ENCODE data around the gene MX2.
"Not testable (repeated sequence)": the region's sequence is repeated elsewhere in the genome, so short reads cannot be mapped to it uniquely, and the experiment has no call there.

The MX2 gene

DNA sequence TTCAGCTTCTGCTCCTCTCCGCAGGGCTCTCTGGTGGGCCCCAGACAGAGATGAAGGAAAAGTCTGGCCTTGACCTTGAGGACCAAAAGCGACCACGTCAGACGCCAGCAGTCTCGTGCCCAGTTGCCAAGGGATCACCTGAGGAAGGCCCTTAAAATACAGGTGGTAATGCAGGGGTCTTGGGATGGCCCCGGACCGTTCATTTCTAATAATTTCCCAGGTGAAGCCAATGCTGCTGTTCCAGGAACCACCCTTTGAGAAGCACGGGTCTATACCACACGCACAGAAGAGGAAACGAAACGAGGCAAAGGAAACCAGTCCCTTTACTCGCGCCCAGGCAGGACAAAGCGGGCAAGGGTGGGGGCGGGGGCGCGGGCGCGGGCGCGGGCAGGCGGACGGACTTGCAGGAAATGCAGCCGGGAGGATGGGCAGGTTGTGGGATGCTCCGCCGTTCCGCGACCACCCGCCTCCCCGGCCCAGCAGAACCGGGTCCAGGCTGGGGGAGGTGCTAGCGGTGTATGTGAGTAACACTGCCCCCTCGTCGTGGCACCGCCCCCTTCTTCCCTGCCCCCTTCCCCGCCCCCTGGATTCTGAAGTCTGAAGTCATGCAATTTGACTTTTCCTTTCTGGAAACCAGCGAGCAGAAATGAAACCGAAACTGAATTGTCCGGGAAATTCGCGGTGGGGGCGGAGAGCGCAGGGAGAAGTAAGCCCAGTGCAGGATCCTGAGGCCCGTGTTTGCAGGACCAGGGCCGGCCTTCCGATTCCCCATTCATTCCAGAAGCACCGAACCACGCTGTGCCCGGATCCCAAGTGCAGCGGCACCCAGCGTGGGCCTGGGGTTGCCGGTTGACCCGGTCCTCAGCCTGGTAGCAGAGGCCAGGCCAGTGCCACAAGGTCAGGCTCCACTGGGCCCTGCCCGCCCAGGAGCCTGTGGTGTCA, 58.4 kb downstream of the MX2 start:
- Histone ChIP-seq H3K27ac (peak overlapping the region; percentile 75), H3K27me3 (ENCODE audit: control insufficient read depth, insufficient read depth, low read length) (no peaks in the 10 kb centered on the region), H3K9me3 (ENCODE audit: control insufficient read depth, low read length) (no peaks in the 10 kb centered on the region), H3K4me2 (ENCODE audit: low read length) (peak overlapping the region; percentile 89), H3K4me3 (ENCODE audit: low read depth, low read length) (peak overlapping the region; percentile 70), H3K4me1 (no peaks in the 10 kb centered on the region), H3K36me3 (ENCODE audit: control insufficient read depth, insufficient read depth, low read length) (no peaks in the 10 kb centered on the region), H2AFZ (peak overlapping the region; percentile 80), H3K9ac (no peak overlapping the region), H3K79me2 (no peaks in the 10 kb centered on the region)
- TF ChIP-seq, protein P1, sequence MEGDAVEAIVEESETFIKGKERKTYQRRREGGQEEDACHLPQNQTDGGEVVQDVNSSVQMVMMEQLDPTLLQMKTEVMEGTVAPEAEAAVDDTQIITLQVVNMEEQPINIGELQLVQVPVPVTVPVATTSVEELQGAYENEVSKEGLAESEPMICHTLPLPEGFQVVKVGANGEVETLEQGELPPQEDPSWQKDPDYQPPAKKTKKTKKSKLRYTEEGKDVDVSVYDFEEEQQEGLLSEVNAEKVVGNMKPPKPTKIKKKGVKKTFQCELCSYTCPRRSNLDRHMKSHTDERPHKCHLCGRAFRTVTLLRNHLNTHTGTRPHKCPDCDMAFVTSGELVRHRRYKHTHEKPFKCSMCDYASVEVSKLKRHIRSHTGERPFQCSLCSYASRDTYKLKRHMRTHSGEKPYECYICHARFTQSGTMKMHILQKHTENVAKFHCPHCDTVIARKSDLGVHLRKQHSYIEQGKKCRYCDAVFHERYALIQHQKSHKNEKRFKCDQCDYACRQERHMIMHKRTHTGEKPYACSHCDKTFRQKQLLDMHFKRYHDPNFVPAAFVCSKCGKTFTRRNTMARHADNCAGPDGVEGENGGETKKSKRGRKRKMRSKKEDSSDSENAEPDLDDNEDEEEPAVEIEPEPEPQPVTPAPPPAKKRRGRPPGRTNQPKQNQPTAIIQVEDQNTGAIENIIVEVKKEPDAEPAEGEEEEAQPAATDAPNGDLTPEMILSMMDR (IDR thresholded peaks at IDR 0.05): no peak

DNA sequence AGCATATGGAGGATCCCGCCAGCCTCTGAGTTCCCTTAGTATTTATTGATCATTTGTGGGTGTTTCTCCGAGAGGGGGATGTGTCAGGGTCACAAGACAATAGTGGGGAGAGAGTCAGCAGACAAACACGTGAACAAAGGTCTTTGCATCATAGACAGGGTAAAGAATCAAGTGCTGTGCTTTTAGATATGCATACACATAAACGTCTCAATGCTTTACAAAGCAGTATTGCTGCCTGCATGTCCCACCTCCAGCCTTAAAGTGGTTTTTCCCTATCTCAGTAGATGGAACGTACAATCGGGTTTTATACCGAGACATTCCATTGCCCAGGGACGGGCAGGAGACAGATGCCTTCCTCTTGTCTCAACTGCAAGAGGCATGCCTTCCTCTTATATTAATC, 59.2 kb downstream of the MX2 start:
- not testable (repeated sequence) for H3K27me3 ChIP-seq (ENCODE audit: control insufficient read depth, insufficient read depth, low read length); H3K79me2 ChIP-seq; H2AFZ ChIP-seq; H3K36me3 ChIP-seq (ENCODE audit: control insufficient read depth, insufficient read depth, low read length); H3K4me3 ChIP-seq (ENCODE audit: low read depth, low read length); H3K4me2 ChIP-seq (ENCODE audit: low read length); H3K9ac ChIP-seq; H3K9me3 ChIP-seq (ENCODE audit: control insufficient read depth, low read length); H3K4me1 ChIP-seq
- H3K27ac ChIP-seq: peak overlapping the region; percentile 75

DNA sequence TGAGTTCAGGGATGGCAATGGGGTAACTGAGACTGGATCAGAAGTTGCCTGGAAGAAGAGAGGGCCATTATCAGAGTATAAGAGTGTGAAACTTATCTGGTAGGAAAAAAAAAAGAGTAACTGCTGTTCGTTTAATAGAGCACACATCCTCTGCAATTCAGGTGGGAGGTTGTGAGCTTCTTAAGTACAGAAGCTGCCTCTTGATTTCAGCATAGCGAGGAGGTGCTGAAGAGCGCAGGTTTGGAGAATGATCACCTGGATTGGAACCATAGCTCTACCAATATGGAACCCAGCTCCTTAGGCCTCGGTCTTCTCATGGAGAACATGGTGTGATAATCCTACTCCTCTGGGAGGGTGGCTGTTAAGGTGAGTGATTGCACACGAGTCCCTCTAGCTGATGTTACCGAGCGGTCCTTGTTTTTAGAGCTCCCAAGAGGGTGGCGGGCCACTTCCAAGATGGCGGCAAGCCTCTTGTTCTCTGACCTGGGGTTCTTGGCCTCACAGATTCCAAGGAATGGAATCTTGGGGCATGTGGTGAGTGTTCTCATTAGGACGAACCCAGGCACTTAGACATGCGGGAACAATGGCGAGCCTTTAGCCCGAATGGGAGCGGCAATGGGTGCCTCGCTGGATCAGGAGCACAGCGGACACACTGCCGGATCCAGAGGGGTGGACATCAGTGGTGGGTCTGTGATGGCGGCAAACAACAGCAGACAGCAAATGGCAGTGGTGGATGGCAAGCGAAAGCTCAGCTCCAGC, 60.9 kb downstream of the MX2 start:
- Histone ChIP-seq H3K9ac (no peak overlapping the region), H3K4me2 (ENCODE audit: low read length) (no peak overlapping the region), H3K9me3 (ENCODE audit: control insufficient read depth, low read length) (no peaks in the 10 kb centered on the region), H3K27me3 (ENCODE audit: control insufficient read depth, insufficient read depth, low read length) (no peaks in the 10 kb centered on the region), H3K4me3 (ENCODE audit: low read depth, low read length) (no peak overlapping the region), H3K4me1 (no peaks in the 10 kb centered on the region), H2AFZ (no peak overlapping the region), H3K27ac (no peak overlapping the region), H3K79me2 (no peaks in the 10 kb centered on the region), H3K36me3 (ENCODE audit: control insufficient read depth, insufficient read depth, low read length) (no peaks in the 10 kb centered on the region)
- TF ChIP-seq, protein P1 (IDR thresholded peaks at IDR 0.05): no peak

DNA sequence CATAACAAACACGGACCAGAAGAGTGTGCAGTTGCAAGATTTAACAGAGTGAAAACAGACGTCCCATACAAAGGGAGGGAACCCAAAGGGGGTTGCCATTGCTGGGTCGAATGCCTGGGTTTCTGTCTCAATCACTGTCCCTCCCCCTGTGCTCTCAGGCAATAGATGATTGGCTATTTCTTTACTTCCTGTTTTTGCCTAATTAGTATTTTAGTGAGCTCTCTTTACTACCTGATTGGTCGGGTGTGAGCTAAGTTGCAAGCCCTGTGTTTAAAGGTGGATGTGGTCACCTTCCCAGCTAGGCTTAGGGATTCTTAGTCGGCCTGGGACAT, 61.4 kb downstream of the MX2 start:
- not testable (repeated sequence) for H3K27me3 ChIP-seq (ENCODE audit: control insufficient read depth, insufficient read depth, low read length); H3K36me3 ChIP-seq (ENCODE audit: control insufficient read depth, insufficient read depth, low read length); H3K27ac ChIP-seq; H3K9me3 ChIP-seq (ENCODE audit: control insufficient read depth, low read length); H3K4me1 ChIP-seq; H3K9ac ChIP-seq; H2AFZ ChIP-seq; H3K4me3 ChIP-seq (ENCODE audit: low read depth, low read length); H3K4me2 ChIP-seq (ENCODE audit: low read length); H3K79me2 ChIP-seq

DNA sequence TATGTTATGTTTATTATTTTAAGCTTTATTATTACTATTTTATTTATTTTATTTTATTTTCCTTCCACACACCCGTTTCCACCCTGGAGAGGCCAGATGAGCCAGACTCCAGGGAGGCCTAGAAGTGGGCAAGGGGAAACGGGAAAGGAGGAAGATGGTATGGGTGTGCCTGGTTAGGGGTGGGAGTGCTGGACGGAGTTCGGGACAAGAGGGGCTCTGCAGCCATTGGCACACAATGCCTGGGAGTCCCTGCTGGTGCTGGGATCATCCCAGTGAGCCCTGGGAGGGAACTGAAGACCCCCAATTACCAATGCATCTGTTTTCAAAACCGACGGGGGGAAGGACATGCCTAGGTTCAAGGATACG, 63.7 kb downstream of the MX2 start:
- no peaks in the 10 kb centered on the region for H3K36me3 ChIP-seq (ENCODE audit: control insufficient read depth, insufficient read depth, low read length)
- peak overlapping the region; percentile 64 for H3K4me3 ChIP-seq (ENCODE audit: low read depth, low read length)
- no peak overlapping the region for H3K9ac ChIP-seq
- no peaks in the 10 kb centered on the region for H3K27me3 ChIP-seq (ENCODE audit: control insufficient read depth, insufficient read depth, low read length)
- H3K4me1 ChIP-seq: no peaks in the 10 kb centered on the region
- TF ChIP-seq, protein P1 (IDR thresholded peaks at IDR 0.05): no peak
- no peaks in the 10 kb centered on the region for H3K79me2 ChIP-seq
- H2AFZ ChIP-seq: peak overlapping the region; percentile 39
- H3K9me3 ChIP-seq (ENCODE audit: control insufficient read depth, low read length): no peaks in the 10 kb centered on the region
- peak overlapping the region; percentile 83 for H3K4me2 ChIP-seq (ENCODE audit: low read length)
- peak overlapping the region; percentile 42 for H3K27ac ChIP-seq

All from parathyroid adenoma (tissue), 2 donors.